OCI-LY3 (cell line): Measurements from ENCODE around the gene RAET1E.
"Not testable (repeated sequence)": the region's sequence is repeated elsewhere in the genome, so short reads cannot be mapped to it uniquely, and the experiment has no call there.

Source experiments
- H2AFZ ChIP-seq: fragments of 200-600, 300-600 bp; shearing (Covaris generic); 2 replicates; pipeline ENCODE4 v1.6.0; 2014; ENCODE audit warnings: antibody characterized with exemption, low read depth, low read length
- H3K27ac ChIP-seq: fragments of 200-600, 300-600 bp; sonication (generic); 2 replicates; pipeline ENCODE4 v1.5.1; 2014; ENCODE audit warnings: mild to moderate bottlenecking, low read length, moderate library complexity, mixed read lengths
- H3K27me3 ChIP-seq: fragments of 200-600, 300-600 bp; sonication (generic); 2 replicates; pipeline ENCODE4 v1.6.1; 2014; ENCODE audit warnings: low read depth, low read length, mixed read lengths
- H3K36me3 ChIP-seq: fragments of 200-600, 300-600 bp; sonication (generic); replicated peaks from 2 replicates; pipeline ENCODE3; 2014; ENCODE audit warnings: low read depth, low read length, mixed read lengths
- H3K4me1 ChIP-seq: fragments of 300-600, 200-600 bp; sonication (generic); 2 replicates; pipeline ENCODE4 v1.6.1; 2014; ENCODE audit warnings: low read length, mixed read lengths
- H3K4me2 ChIP-seq: fragments of 200-600, 300-600 bp; sonication (generic); 2 replicates; pipeline ENCODE4 v1.6.1; 2014; ENCODE audit warnings: low read length, mixed read lengths
- H3K4me3 ChIP-seq: fragments of 300-600, 200-600 bp; sonication (generic); 2 replicates; pipeline ENCODE4 v1.5.1; 2014; ENCODE audit warnings: antibody characterized with exemption, mild to moderate bottlenecking, low read length, moderate library complexity
- H3K79me2 ChIP-seq: fragments of 300-600, 200-600 bp; shearing (Covaris generic); 2 replicates; pipeline ENCODE4 v1.6.1; 2014; ENCODE audit warnings: mild to moderate bottlenecking, low read length, mixed read lengths
- H3K9ac ChIP-seq: fragments of 300-600, 200-600 bp; shearing (Covaris generic); 2 replicates; pipeline ENCODE4 v1.6.0; 2014; ENCODE audit warnings: mild to moderate bottlenecking, low read length, moderate library complexity
- H3K9me3 ChIP-seq: fragments of 200-600, 300-600 bp; shearing (Covaris generic); 2 replicates; pipeline ENCODE4 v1.6.1; 2014; ENCODE audit warnings: low read length, mixed read lengths; ENCODE audit not compliant: insufficient read depth
- H4K20me1 ChIP-seq: fragments of 200-600, 300-600 bp; sonication (generic); 2 replicates; pipeline ENCODE4 v1.6.1; 2016; ENCODE audit warnings: low read length, mixed read lengths; ENCODE audit not compliant: insufficient read depth
- CTCF ChIP-seq: fragments of 200-600, 300-600 bp; sonication (generic); IDR thresholded peaks from 2 replicates; pipeline ENCODE4 v1.5.1; 2014; ENCODE audit warnings: antibody characterized with exemption, low read length, low read depth
- EZH2phosphoT487 ChIP-seq: fragments of 200-600 bp; shearing (Covaris generic); IDR thresholded peaks from 2 replicates; pipeline ENCODE4 v1.6.1; 2018; ENCODE audit warnings: antibody characterized with exemption, mixed run types, low read depth

Gene RAET1E

DNA sequence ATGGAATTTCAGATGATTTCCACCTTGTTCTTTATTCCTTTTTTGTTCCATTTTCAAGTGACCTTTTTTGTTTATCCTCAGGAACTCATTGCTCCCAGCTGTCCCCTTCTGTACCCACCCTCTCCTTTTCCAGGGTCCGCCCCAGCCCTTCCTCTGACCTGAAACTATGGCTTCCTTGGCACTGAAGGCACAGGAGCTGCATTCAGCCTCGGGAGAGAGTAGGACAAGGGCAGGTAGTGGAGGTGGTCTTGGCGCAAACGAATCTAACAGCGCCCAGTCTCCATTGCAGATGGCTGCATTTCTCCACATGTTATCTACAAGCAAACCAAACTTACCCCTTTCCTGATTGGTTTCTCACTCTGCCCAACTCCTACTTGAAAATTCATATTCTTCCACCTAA is 35.1 kb upstream of the RAET1E start:
- Histone ChIP-seq H3K27me3 (peaks cover 54% of the 10 kb centered on the region), H4K20me1 (no peaks in the 10 kb centered on the region), H3K79me2 (no peaks in the 10 kb centered on the region), H3K27ac (no peak overlapping the region), H3K4me2 (no peak overlapping the region), H3K9me3 (no peaks in the 10 kb centered on the region), H3K36me3 (no peaks in the 10 kb centered on the region), H3K4me1 (0 out of 2 replicates have a peak, but pooled peaks cover 3% of the 10 kb centered on the region), H3K4me3 (no peak overlapping the region), H3K9ac (no peak overlapping the region), H2AFZ (no peak overlapping the region)
- TF ChIP-seq CTCF (no peak), EZH2phosphoT487 (no peak)

DNA sequence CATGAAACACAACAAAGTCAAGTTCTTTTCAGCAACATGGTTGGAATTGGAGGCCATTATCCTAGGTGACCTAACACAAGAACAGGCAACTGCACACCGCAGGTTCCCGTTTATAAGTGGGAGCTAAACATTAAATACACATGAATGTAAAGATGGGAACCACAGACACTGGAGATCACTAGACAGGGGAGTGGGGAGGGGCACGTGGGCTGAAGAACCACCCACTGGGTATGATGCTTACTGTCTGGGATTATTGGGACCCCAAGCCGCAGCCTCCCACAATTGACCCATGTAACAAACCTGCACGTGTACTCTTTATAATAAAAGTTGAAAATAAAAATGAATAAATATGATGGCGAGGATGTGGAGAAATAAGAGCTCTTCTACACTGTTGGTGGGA is 33.6 kb upstream of the RAET1E start:
- no peaks in the 10 kb centered on the region for H3K4me1 ChIP-seq
- H2AFZ ChIP-seq, result no peak overlapping the region
- no peak overlapping the region for H3K9ac ChIP-seq
- H3K79me2 ChIP-seq, result no peaks in the 10 kb centered on the region
- no peak overlapping the region for H3K27ac ChIP-seq
- no peaks in the 10 kb centered on the region for H3K36me3 ChIP-seq
- TF ChIP-seq EZH2phosphoT487 (no peak), CTCF (no peak)
- H3K4me3 ChIP-seq, result no peak overlapping the region
- peaks cover 46% of the 10 kb centered on the region for H3K27me3 ChIP-seq
- no peaks in the 10 kb centered on the region for H4K20me1 ChIP-seq
- no peaks in the 10 kb centered on the region for H3K9me3 ChIP-seq
- H3K4me2 ChIP-seq, result no peak overlapping the region

- no peaks in the 10 kb centered on the region for H4K20me1 ChIP-seq
- no peak overlapping the region for H3K27ac ChIP-seq
- no peak overlapping the region for H2AFZ ChIP-seq
- TF ChIP-seq EZH2phosphoT487, result no peak
- peak; percentile 49 for TF ChIP-seq CTCF
- H3K4me3 ChIP-seq, result no peak overlapping the region
- no peaks in the 10 kb centered on the region for H3K9me3 ChIP-seq
- H3K27me3 ChIP-seq, result peaks cover 25% of the 10 kb centered on the region
- H3K4me2 ChIP-seq, result no peak overlapping the region
- H3K4me1 ChIP-seq, result no peaks in the 10 kb centered on the region
- no peaks in the 10 kb centered on the region for H3K36me3 ChIP-seq
- H3K9ac ChIP-seq, result no peak overlapping the region
- H3K79me2 ChIP-seq, result no peaks in the 10 kb centered on the region
Measured at GRCh38 chr6:149929422-149929821, 31.5 kb upstream of the RAET1E start.

GRCh38 chr6:149927025-149927424 is 29.1 kb upstream of the RAET1E start:
- not testable (repeated sequence) for H3K9me3 ChIP-seq, H3K27ac ChIP-seq

More at GRCh38 chr6:149927025-149927424, 29.1 kb upstream of the RAET1E start:
- H3K36me3 ChIP-seq, H3K4me3 ChIP-seq, H3K4me1 ChIP-seq, H3K79me2 ChIP-seq, H3K9ac ChIP-seq, H2AFZ ChIP-seq, H4K20me1 ChIP-seq, H3K4me2 ChIP-seq: not testable (repeated sequence)
- peaks cover 22% of the 10 kb centered on the region for H3K27me3 ChIP-seq
